Activated B cell treated with CpG ODN at 0.5 μM for 24 hours (primary cell): Measurements from ENCODE around the gene KLHL3. TPM values are rescaled to one million over a fixed set of nuclear protein-coding genes. Genes with fewer than 3 reads are reported as not detected.

Source experiments
- ATAC-seq: fragments of 200-7000 bp; cut with Tn5 transposase; one replicate; pipeline ENCODE4 v1.10.0; 2021; ENCODE audit warnings: low read depth, mild to moderate bottlenecking, moderate library complexity
- CTCF ChIA-PET: fragments of 350-600 bp; sonication (Branson Sonifier 250); formaldehyde crosslinking; loops from one replicate; lab custom pipeline; 2021; ENCODE audit warnings: antibody characterized with exemption; lab: Charles Lee
- POLR2A ChIA-PET: fragments of 350-600 bp; sonication (Branson Sonifier 250); formaldehyde crosslinking; loops from one replicate; lab custom pipeline; 2021; ENCODE audit warnings: antibody characterized with exemption; lab: Charles Lee
- DNase-seq: peaks from one replicate; pipeline ENCODE4 v3.0.0; 2022
- H3K27ac Mint-ChIP-seq: one replicate; pipeline ENCODE4 v1.8.0; 2020; ENCODE audit warnings: mixed read lengths
- H3K27me3 Mint-ChIP-seq: one replicate; pipeline ENCODE4 v1.8.0; 2021; ENCODE audit warnings: mixed read lengths
- H3K36me3 Mint-ChIP-seq: one replicate; pipeline ENCODE4 v1.8.0; 2021; ENCODE audit warnings: low read depth, mixed read lengths
- H3K4me1 Mint-ChIP-seq: one replicate; pipeline ENCODE4 v1.8.0; 2021; ENCODE audit warnings: mixed read lengths
- H3K4me3 Mint-ChIP-seq: one replicate; pipeline ENCODE4 v1.8.0; 2020; ENCODE audit warnings: mild to moderate bottlenecking, mixed read lengths
- H3K9me3 Mint-ChIP-seq: one replicate; pipeline ENCODE4 v1.8.0; 2020; ENCODE audit warnings: mixed read lengths
- intact Hi-C: fragments of 100-400 bp; cut with micrococcal nuclease; formaldehyde crosslinking; loops from one replicate; pipeline ENCODE4 v1.15.1; 2024
- total RNA-seq: library from RNA; stranded (reverse); gene quantifications from 2 replicates; pipeline ENCODE4 v1.2.3, GENCODE V29; 2022
- TF ChIP-seq, protein P1 (sequence below): fragments of 200-600 bp; IDR thresholded peaks from one replicate; pipeline ENCODE4 v1.8.0; 2022; ENCODE audit warnings: antibody characterized with exemption, mild to moderate bottlenecking

The KLHL3 gene
- total RNA-seq, 1 donor from 2014 or later: 5.9 TPM

DNA sequence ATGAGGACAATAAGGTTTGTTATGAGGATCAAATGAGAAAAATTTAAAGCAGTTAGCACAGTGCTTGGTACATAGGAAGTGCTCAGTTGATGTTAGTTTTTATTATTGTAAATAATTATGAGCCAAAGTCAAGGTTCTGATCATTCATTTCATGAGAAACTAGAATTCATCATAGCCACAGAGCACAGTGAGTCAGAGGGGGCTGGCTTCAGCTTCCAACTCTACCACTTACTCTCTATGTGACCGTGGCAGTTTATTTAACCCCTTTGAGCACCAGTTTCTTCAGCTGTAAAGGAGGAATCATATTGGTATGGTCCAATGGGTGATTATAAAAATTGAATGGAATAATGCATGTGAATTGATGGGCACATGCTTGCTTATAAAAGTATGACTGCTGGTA lies 39.4 kb downstream of the KLHL3 start:
- Mint-ChIP-seq H3K27me3 (no peaks in the 10 kb centered on the region), H3K9me3 (no peaks in the 10 kb centered on the region), H3K27ac (no peak overlapping the region), H3K36me3 (peaks cover 4% of the 10 kb centered on the region), H3K4me3 (no peak overlapping the region), H3K4me1 (peaks cover 11% of the 10 kb centered on the region)
- intact Hi-C loops: no loop called here
- ChIA-PET POLR2A (no interaction called here), CTCF (interaction anchor here (1.1 kb wide), 1 partner anchor 36 kb away, joined by 3 read pairs; no protein-coding TSS in a partner anchor)
- no peak for DNase-seq
- TF ChIP-seq, protein P1, sequence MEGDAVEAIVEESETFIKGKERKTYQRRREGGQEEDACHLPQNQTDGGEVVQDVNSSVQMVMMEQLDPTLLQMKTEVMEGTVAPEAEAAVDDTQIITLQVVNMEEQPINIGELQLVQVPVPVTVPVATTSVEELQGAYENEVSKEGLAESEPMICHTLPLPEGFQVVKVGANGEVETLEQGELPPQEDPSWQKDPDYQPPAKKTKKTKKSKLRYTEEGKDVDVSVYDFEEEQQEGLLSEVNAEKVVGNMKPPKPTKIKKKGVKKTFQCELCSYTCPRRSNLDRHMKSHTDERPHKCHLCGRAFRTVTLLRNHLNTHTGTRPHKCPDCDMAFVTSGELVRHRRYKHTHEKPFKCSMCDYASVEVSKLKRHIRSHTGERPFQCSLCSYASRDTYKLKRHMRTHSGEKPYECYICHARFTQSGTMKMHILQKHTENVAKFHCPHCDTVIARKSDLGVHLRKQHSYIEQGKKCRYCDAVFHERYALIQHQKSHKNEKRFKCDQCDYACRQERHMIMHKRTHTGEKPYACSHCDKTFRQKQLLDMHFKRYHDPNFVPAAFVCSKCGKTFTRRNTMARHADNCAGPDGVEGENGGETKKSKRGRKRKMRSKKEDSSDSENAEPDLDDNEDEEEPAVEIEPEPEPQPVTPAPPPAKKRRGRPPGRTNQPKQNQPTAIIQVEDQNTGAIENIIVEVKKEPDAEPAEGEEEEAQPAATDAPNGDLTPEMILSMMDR: no peak
- ATAC-seq: no peak

DNA sequence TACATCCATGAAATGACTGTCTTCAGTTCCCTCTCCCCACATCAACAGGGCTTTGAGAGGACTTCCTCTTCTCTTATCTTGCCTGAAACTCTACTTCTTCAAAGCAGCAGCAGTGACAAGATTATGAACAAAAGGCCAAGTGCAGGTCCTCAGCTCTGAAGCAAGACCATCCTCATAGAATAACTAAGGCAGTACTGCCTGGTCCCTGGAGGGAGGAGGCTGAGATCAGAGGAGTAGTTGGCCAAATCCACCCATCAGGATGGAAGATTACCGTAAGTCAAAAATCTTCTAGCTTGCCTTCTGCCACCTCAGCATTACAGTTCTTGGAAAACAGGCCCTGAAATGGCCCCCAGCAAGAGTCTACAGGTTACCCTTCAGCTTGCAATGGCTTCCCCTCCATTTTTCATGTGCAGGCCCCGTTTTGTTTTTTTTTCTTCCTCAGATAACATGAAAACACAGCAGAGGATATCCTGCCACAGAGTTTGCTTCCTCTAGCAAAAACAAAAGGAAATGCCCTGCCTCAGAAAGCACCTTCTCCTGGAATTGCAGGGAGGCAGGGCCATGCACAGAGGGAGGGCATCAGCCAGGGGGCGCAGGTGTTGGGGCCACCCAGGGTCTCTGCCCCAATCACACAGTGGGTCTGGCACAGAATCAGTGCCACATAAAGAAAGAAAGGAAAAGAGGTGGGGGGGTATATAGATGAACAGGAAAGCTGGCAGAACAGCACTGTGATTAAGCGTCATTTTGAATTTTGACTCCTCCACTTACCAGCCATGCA lies 40.0 kb downstream of the KLHL3 start:
- ChIA-PET CTCF (interaction anchor here (1.1 kb wide), 1 partner anchor 35 kb away, joined by 3 read pairs; no protein-coding TSS in a partner anchor), POLR2A (no interaction called here)
- Mint-ChIP-seq H3K4me3 (no peak overlapping the region), H3K9me3 (no peaks in the 10 kb centered on the region), H3K4me1 (peaks cover 11% of the 10 kb centered on the region), H3K36me3 (peaks cover 4% of the 10 kb centered on the region), H3K27me3 (no peaks in the 10 kb centered on the region), H3K27ac (no peak overlapping the region)
- DNase-seq (no peak), ATAC-seq (no peak)
- intact Hi-C loops: no loop called here
- TF ChIP-seq, protein P1: no peak

DNA sequence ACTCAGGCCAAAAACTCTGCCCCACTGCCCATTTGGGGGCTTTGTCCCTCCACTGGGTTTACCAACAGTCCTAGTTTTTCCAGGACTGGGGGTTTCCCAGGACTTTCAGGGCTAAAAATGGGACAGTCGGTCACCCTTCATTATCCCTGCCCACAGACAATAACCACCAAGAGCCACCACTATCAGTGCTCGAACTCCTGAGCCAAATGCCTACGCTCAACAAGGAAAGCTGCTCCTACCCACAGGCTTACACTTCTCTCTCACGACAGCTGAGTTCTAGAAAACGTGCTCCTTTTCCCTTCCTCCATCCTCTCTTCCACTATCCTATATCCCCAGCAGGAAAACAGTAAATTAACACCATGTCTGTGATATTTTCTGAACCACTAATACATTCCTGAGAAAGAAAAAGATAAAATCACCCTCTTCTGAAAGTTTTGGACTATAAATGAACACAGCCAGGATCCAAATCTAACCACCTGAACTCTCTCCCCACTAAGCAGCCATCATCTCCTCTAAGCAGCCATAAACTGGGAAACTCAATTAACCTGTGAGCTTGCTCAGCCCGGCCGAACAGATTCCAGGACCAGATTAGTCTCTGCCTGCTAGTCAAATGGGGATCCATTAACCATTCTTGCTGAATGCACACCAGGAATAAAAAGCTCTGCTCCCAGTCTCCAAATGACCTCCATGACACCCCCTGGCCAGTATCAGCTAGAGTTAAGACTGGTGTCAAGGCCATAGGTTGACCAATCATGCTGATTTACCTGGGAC lies 41.8 kb downstream of the KLHL3 start:
- POLR2A ChIA-PET: no interaction called here
- Mint-ChIP-seq H3K4me1 (peaks cover 11% of the 10 kb centered on the region), H3K27ac (no peak overlapping the region), H3K36me3 (peaks cover 4% of the 10 kb centered on the region), H3K9me3 (no peaks in the 10 kb centered on the region), H3K4me3 (no peak overlapping the region), H3K27me3 (no peaks in the 10 kb centered on the region)
- intact Hi-C loops: no loop called here
- TF ChIP-seq, protein P1: no peak
- CTCF ChIA-PET: no interaction called here
- ATAC-seq: no peak
- no peak for DNase-seq

DNA sequence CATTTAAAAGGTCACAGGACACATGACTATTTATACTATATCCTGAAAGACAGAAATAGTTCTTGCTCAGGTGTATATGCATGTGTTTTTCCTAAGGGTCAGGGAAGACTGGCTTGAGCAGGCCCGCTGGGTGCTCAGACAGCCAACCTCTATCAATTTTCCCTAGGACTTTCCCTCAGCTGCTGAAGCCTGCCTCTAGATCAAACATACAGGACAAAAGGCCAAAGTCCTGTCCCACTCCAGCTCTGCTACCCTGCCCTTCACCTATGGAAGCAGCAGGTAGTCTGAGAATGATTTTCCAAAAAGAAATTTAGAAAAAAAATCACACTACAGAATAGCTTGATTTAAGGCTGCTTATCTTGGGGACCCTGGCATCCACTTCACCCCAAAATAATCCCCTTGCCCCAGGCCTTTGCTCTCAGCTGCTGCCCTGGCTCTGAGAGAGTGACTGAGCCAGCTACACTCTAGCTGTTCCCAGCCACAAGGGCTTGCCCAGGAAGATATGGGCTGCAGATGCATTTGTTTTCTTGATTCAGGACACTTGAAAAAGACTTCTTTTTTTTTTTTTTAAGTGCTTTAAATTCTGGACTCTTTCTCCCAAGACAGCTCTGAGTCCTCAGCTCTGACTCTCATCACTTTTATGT lies 42.5 kb downstream of the KLHL3 start:
- ChIA-PET POLR2A (interaction anchor here (0.9 kb wide), 1 partner anchor 27 kb away, joined by 3 read pairs; no protein-coding TSS in a partner anchor), CTCF (no interaction called here)
- Mint-ChIP-seq H3K36me3 (peaks cover 4% of the 10 kb centered on the region), H3K9me3 (no peaks in the 10 kb centered on the region), H3K27ac (no peak overlapping the region), H3K27me3 (no peaks in the 10 kb centered on the region), H3K4me3 (no peak overlapping the region), H3K4me1 (peaks cover 11% of the 10 kb centered on the region)
- TF ChIP-seq, protein P1: no peak
- DNase-seq: no peak
- intact Hi-C loops: no loop called here
- ATAC-seq: no peak

DNA sequence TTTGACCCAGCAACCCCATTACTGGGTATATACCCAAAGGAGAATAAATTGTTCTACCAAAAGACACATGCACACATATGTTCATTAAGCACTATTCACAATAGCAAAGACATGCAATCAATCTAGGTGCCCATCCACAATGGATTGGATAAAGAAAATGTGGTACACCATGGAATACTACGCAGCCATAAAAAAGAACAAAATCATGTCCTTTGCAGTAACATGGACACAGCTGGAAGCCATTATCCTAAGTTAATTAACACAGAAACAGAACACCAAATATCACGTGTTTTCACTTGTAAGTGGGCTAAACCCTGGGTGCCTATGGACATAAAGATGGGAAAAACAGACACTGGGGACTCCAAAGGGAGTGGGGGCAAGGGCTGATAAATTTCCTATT lies 46.6 kb downstream of the KLHL3 start:
- TF ChIP-seq, protein P1: no peak
- H3K36me3 Mint-ChIP-seq: peaks cover 4% of the 10 kb centered on the region
- no peak for DNase-seq
- no peak overlapping the region for H3K4me3 Mint-ChIP-seq
- no peaks in the 10 kb centered on the region for H3K4me1 Mint-ChIP-seq
- CTCF ChIA-PET: no interaction called here
- H3K27ac Mint-ChIP-seq: no peak overlapping the region
- no peaks in the 10 kb centered on the region for H3K9me3 Mint-ChIP-seq
- intact Hi-C loops: no loop called here
- no peaks in the 10 kb centered on the region for H3K27me3 Mint-ChIP-seq
- ATAC-seq: no peak
- POLR2A ChIA-PET: no interaction called here
